ENCODE data around the gene CYP27C1. TPM values are rescaled to one million over a fixed set of nuclear protein-coding genes. Genes with fewer than 3 reads are reported as not detected.

CYP27C1 gene
- not detected in 2 replicates for total RNA-seq

GRCh38 chr2:127220102-127220767 is at the start of gene CYP27C1:
TSS of gene CYP27C1 (minus strand) at chr2:127220299. CDS start at chr2:127220270, 29 bp downstream.

Other genes with a start within 250 kb of the CYP27C1 start
- gene BIN1, start 113.1 kb downstream of the CYP27C1 start, total RNA-seq, result 34.4 and 44.0 TPM in 2 replicates
- gene ERCC3, start 73.8 kb upstream of the CYP27C1 start, total RNA-seq, result 45.1 and 52.1 TPM in 2 replicates
- 50.2 and 52.0 TPM in 2 replicates for gene MAP3K2, start 167.7 kb upstream of the CYP27C1 start, total RNA-seq
- not detected in 2 replicates for gene PROC, start 198.1 kb upstream of the CYP27C1 start, total RNA-seq